Fibroblast of lung (primary cell): ENCODE measurements around the gene KNCN. TPM values are rescaled to one million over a fixed set of nuclear protein-coding genes. Genes with fewer than 3 reads are reported as not detected.

Experiments
- DNase-seq, 2 donors: peaks; one replicate each; pipeline versions ENCODE4 v3.0.0 to v3.0.0-alpha.2; 2010; ENCODE audit warnings: low read depth in 2 of 2
- H2AFZ ChIP-seq: 2 replicates; pipeline ENCODE4 v1.5.1; 2012; ENCODE audit warnings: low read length, control low read depth, inconsistent platforms
- H3K27ac ChIP-seq: 2 replicates; pipeline ENCODE4 v1.5.1; 2011; ENCODE audit warnings: low read length, control low read depth; ENCODE audit not compliant: insufficient read depth
- H3K27me3 ChIP-seq: 2 replicates; pipeline ENCODE4 v1.5.1; 2011; ENCODE audit warnings: mild to moderate bottlenecking, low read length; ENCODE audit not compliant: control insufficient read depth, insufficient read depth
- H3K36me3 ChIP-seq: 2 replicates; pipeline ENCODE4 v1.5.1; 2011; ENCODE audit warnings: low read length; ENCODE audit not compliant: control insufficient read depth, insufficient read depth
- H3K4me1 ChIP-seq: 2 replicates; pipeline ENCODE4 v1.5.1; 2011; ENCODE audit warnings: low read length; ENCODE audit not compliant: control insufficient read depth, insufficient read depth; ENCODE audit errors: extremely low read depth
- H3K4me2 ChIP-seq: 2 replicates; pipeline ENCODE4 v1.5.1; 2011; ENCODE audit warnings: low read length, control low read depth; ENCODE audit not compliant: insufficient read depth; ENCODE audit errors: extremely low read depth
- H3K4me3 ChIP-seq, 4 experiments: fragments of 200-600 bp in 1 of 4; sonication (generic) in 1 of 4; replicated peaks in 1 of 4; 2 replicates each; pipeline ENCODE4 v1.5.1; 2011 to 2016; ENCODE audit warnings: low read length in 4 of 4, low read depth in 3 of 4, mild to moderate bottlenecking in 3 of 4, control low read depth in 2 of 4, inconsistent platforms in 1 of 4, mixed read lengths in 1 of 4; ENCODE audit not compliant: insufficient read depth in 1 of 4; ENCODE audit errors: control extremely low read depth in 1 of 4
- H3K79me2 ChIP-seq: 2 replicates; pipeline ENCODE4 v1.5.1; 2012; ENCODE audit warnings: mild to moderate bottlenecking, low read length, inconsistent platforms; ENCODE audit not compliant: control insufficient read depth, insufficient read depth
- H3K9ac ChIP-seq: 2 replicates; pipeline ENCODE4 v1.5.1; 2011; ENCODE audit warnings: mild to moderate bottlenecking, low read length, control low read depth; ENCODE audit not compliant: insufficient read depth
- H3K9me3 ChIP-seq: 2 replicates; pipeline ENCODE4 v1.5.1; 2012; ENCODE audit warnings: low read depth, low read length; ENCODE audit not compliant: control insufficient read depth, insufficient read depth
- H4K20me1 ChIP-seq: 2 replicates; pipeline ENCODE4 v1.5.1; 2011; ENCODE audit warnings: low read length; ENCODE audit not compliant: control insufficient read depth, insufficient read depth; ENCODE audit errors: extremely low read depth
- EZH2 ChIP-seq: IDR thresholded peaks from 2 replicates; pipeline ENCODE4 v1.5.1; 2012; ENCODE audit warnings: low read length, control low read depth, mild to moderate bottlenecking; ENCODE audit errors: missing control alignments
- polyA minus RNA-seq: library from RNA; depleted of rRNA, polyadenylated mRNA; stranded (reverse); fragments of >200 nt; gene quantifications from 2 replicates; pipeline ENCODE4 v1.2.3, GENCODE V29; 2011; ENCODE audit warnings: low replicate concordance
- polyA plus RNA-seq, 2 donors: library from polyadenylated mRNA; depleted of rRNA in 1 of 2; stranded (reverse) in 1 of 2; unstranded in 1 of 2; fragments of >200 nt; gene quantifications; 2 replicates each; pipeline ENCODE4 v1.2.1, GENCODE V29; 2011 to 2012; ENCODE audit warnings: missing spikeins in 1 of 2
- total RNA-seq: library from RNA; depleted of rRNA; stranded (reverse); fragments of >200 nt; gene quantifications from 2 replicates; pipeline ENCODE4 v1.2.1, GENCODE V29; 2014
- TF ChIP-seq, protein P1 (sequence below), 2 donors: IDR thresholded peaks in 1 of 2; conservative IDR thresholded peaks in 1 of 2; 1 replicate in 1 of 2; 2 replicates in 1 of 2; pipeline ENCODE4 v1.5.1; 2011 to 2012; ENCODE audit warnings: low read length in 2 of 2, control low read depth in 1 of 2, inconsistent platforms in 1 of 2, low read depth in 1 of 2, mild to moderate bottlenecking in 1 of 2

The KNCN gene
- total RNA-seq = not detected in 2 replicates
- not detected in 2 replicates for polyA plus RNA-seq
- not detected in 2 replicates for polyA plus RNA-seq (2012)
- polyA minus RNA-seq = not detected in 2 replicates

DNA sequence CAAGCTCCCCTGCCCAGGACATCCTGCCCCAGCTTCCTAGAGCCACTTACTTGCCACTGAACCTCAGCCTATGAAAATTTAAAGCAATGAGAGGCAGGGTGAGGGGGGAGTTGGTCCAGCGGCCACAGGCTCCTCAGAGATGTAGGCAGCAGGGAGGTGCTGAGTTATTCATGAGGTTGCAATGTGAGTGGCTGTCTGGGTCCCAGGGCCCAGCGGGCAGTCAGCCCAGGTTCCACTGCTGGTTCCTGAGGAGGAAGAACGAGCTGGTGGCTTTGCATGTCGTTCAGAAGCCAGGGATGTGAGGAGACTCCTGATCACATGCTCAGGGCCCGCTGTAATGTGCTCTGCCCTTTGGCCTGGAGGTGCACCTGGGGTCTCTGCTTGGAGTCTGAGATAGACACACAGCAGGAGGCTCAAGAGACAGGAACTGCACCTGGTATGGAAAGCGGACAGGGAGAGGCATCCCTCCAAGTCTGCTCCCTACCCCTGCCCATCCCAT lies at the start of gene KNCN:
Gene KNCN (minus strand): TSS at position 51 of the 499 bp plus-strand sequence. CDS start 432 bp downstream, outside the sequence.
- no peak within 1 kb of the TSS for H2AFZ ChIP-seq
- H3K27ac ChIP-seq = no peak within 1 kb of the TSS
- DNase-seq = no peak
- no peak within 1 kb of the TSS for H3K4me2 ChIP-seq
- H3K79me2 ChIP-seq = no peaks in the 10 kb centered on the region
- TF ChIP-seq, protein P1, sequence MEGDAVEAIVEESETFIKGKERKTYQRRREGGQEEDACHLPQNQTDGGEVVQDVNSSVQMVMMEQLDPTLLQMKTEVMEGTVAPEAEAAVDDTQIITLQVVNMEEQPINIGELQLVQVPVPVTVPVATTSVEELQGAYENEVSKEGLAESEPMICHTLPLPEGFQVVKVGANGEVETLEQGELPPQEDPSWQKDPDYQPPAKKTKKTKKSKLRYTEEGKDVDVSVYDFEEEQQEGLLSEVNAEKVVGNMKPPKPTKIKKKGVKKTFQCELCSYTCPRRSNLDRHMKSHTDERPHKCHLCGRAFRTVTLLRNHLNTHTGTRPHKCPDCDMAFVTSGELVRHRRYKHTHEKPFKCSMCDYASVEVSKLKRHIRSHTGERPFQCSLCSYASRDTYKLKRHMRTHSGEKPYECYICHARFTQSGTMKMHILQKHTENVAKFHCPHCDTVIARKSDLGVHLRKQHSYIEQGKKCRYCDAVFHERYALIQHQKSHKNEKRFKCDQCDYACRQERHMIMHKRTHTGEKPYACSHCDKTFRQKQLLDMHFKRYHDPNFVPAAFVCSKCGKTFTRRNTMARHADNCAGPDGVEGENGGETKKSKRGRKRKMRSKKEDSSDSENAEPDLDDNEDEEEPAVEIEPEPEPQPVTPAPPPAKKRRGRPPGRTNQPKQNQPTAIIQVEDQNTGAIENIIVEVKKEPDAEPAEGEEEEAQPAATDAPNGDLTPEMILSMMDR (conservative IDR thresholded peaks at IDR 0.05 in 1 of 2, IDR thresholded peaks at IDR 0.05 in 1 of 2; ENCODE audit: low read depth in 1 of 2, low read length in 2 of 2) = no peak
- TF ChIP-seq EZH2 = no peak
- no peaks in the 10 kb centered on the region for H3K4me1 ChIP-seq
- H4K20me1 ChIP-seq = no peaks in the 10 kb centered on the region
- no peak within 1 kb of the TSS for H3K4me3 ChIP-seq
- no peaks in the 10 kb centered on the region for H3K9me3 ChIP-seq
- peaks cover 7% of the 10 kb centered on the region for H3K27me3 ChIP-seq
- no peak within 1 kb of the TSS for H3K9ac ChIP-seq
- H3K36me3 ChIP-seq = no peaks in the 10 kb centered on the region

DNA sequence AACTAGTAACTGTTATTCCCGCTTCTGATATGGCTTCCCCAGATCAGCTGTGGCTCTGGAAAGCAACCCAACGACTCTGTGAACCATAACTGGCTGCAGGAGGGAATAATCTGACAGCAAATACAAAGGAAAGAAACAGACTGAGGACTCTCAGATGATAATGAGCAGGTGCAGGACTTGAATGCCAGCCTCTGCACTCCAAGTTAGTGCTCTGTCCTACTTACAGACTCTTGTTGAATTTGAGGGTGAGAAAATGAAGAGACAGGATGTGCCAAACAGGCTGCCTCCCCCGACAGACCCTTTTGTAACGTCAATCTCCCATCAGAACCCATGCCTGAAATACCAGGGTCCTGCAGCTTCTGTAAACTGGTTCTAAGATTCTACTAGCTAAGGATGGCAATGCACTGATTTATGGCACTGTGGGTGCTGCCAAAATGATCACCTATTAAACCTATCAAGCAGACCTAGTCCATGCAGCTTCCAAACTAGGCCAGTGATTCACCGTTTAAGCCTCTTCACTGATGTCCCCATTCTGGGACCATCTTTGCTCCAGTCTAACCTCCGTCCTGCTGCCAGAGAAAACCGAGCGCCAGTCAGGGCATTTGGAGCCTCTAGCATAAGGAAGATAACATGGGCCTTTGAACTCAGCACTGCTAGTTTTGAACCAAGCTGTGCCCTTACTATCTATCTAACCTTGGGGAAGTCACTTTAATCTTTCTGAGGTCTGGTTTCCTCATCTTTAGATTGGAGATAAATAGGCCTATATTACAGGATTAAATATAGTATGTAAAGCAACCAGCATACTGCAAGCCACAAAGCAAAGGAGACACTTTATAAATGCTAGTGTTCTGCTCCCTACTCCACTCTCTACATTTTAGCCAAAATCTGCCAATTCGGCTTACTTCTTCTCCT lies 47.9 kb upstream of the KNCN start:
- no peak overlapping the region for H3K9ac ChIP-seq
- peaks cover 5% of the 10 kb centered on the region for H3K4me1 ChIP-seq
- H3K9me3 ChIP-seq = no peaks in the 10 kb centered on the region
- no peak for DNase-seq
- no peak for TF ChIP-seq EZH2
- TF ChIP-seq, protein P1 (conservative IDR thresholded peaks at IDR 0.05 in 1 of 2, IDR thresholded peaks at IDR 0.05 in 1 of 2; ENCODE audit: low read depth in 1 of 2, low read length in 2 of 2) = no peak
- no peak overlapping the region for H3K4me3 ChIP-seq
- H2AFZ ChIP-seq = no peak overlapping the region
- no peaks in the 10 kb centered on the region for H3K27me3 ChIP-seq
- peaks cover 2% of the 10 kb centered on the region for H3K79me2 ChIP-seq
- H3K4me2 ChIP-seq = no peak overlapping the region
- H3K27ac ChIP-seq = no peak overlapping the region
- H4K20me1 ChIP-seq = no peaks in the 10 kb centered on the region
- no peaks in the 10 kb centered on the region for H3K36me3 ChIP-seq

DNA sequence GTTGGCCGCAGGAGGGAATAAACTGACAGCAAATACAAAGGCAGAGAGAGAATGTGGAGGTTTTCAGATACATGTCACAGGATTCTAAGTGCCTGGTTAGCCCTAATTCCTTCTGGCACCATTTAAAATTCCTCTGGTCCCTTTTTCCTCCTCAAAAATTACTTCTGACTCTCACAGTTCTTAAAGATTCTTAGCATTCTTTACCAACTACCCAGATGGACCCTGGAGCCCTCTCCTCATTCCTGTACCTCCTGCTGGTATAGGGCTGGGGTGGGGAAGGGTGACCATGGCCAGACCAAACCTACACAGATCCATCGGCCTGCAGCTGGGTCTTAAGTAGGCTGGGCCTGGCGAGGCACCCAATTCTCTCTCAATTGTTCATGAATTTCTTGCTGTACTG lies 45.4 kb upstream of the KNCN start:
- no peaks in the 10 kb centered on the region for H3K36me3 ChIP-seq
- peaks cover 2% of the 10 kb centered on the region for H3K4me1 ChIP-seq
- H3K4me2 ChIP-seq = no peak overlapping the region
- no peaks in the 10 kb centered on the region for H3K27me3 ChIP-seq
- no peak for DNase-seq
- no peak overlapping the region for H3K9ac ChIP-seq
- no peak overlapping the region for H3K4me3 ChIP-seq
- H3K79me2 ChIP-seq = no peaks in the 10 kb centered on the region
- H2AFZ ChIP-seq = no peak overlapping the region
- H3K9me3 ChIP-seq = no peaks in the 10 kb centered on the region
- H4K20me1 ChIP-seq = no peaks in the 10 kb centered on the region
- no peak for TF ChIP-seq EZH2
- TF ChIP-seq, protein P1 (conservative IDR thresholded peaks at IDR 0.05 in 1 of 2, IDR thresholded peaks at IDR 0.05 in 1 of 2; ENCODE audit: low read depth in 1 of 2, low read length in 2 of 2) = no peak
- no peak overlapping the region for H3K27ac ChIP-seq
